DOHH2 (cell line): ENCODE results near the gene LTV1.

Experiments
- H3F3A ChIP-seq: fragments of 200-600 bp; sonication (generic), shearing (Covaris generic); 2 replicates; pipeline ENCODE4 v1.6.0; 2016; ENCODE audit warnings: antibody characterized with exemption, mild to moderate bottlenecking; ENCODE audit not compliant: control insufficient read depth, insufficient read depth
- H3K27ac ChIP-seq: fragments of 200-600 bp; sonication (generic); 2 replicates; pipeline ENCODE4 v1.5.1; 2014; ENCODE audit warnings: low read depth, mild to moderate bottlenecking, low read length, moderate library complexity
- H3K27me3 ChIP-seq: fragments of 200-600 bp; sonication (generic); 2 replicates; pipeline ENCODE4 v1.6.1; 2014; ENCODE audit warnings: mild to moderate bottlenecking, low read length, mixed read lengths; ENCODE audit not compliant: control insufficient read depth
- H3K36me3 ChIP-seq: fragments of 200-600 bp; sonication (generic); 2 replicates; pipeline ENCODE4 v1.6.1; 2014; ENCODE audit warnings: mild to moderate bottlenecking, low read length, moderate library complexity, mixed read lengths; ENCODE audit not compliant: control insufficient read depth
- H3K4me1 ChIP-seq: fragments of 200-600 bp; sonication (generic); 2 replicates; pipeline ENCODE4 v1.6.1; 2014; ENCODE audit warnings: mild to moderate bottlenecking, low read length, mixed read lengths; ENCODE audit not compliant: control insufficient read depth
- H3K4me2 ChIP-seq: fragments of 200-600 bp; sonication (generic); 2 replicates; pipeline ENCODE4 v1.6.0; 2014; ENCODE audit warnings: mild to moderate bottlenecking, low read length, moderate library complexity
- H3K4me3 ChIP-seq: fragments of 200-600 bp; sonication (generic); 2 replicates; pipeline ENCODE4 v1.5.1; 2014; ENCODE audit warnings: mild to moderate bottlenecking, low read length, mixed read lengths
- H3K79me2 ChIP-seq: fragments of 200-600 bp; sonication (generic); 2 replicates; pipeline ENCODE4 v1.6.1; 2014; ENCODE audit warnings: mild to moderate bottlenecking, low read length, mixed read lengths; ENCODE audit not compliant: control insufficient read depth
- H3K9me2 ChIP-seq: fragments of 200-600 bp; sonication (generic); replicated peaks from 2 replicates; pipeline ENCODE4 v1.6.1; 2014; ENCODE audit warnings: mild to moderate bottlenecking, low read length, mixed read lengths; ENCODE audit not compliant: control insufficient read depth
- H3K9me3 ChIP-seq: fragments of 200-600 bp; sonication (generic); 2 replicates; pipeline ENCODE4 v1.6.1; 2014; ENCODE audit warnings: antibody characterized with exemption, low read length, mixed read lengths; ENCODE audit not compliant: control insufficient read depth, insufficient read depth
- H4K20me1 ChIP-seq: fragments of 200-600 bp; sonication (generic); 2 replicates; pipeline ENCODE4 v1.6.0; 2014; ENCODE audit warnings: low read depth, mild to moderate bottlenecking, antibody characterized with exemption, low read length, moderate library complexity; ENCODE audit not compliant: control insufficient read depth, insufficient read depth
- EZH2phosphoT487 ChIP-seq: fragments of 200-600 bp; sonication (generic); IDR thresholded peaks from 2 replicates; pipeline ENCODE4 v1.6.1; 2017; ENCODE audit warnings: borderline replicate concordance, mild to moderate bottlenecking, antibody characterized with exemption, low read length, moderate library complexity, mixed read lengths
- TF ChIP-seq, protein P1 (sequence below): fragments of 200-600 bp; sonication (generic); IDR thresholded peaks from one replicate; pipeline ENCODE4 v1.5.1; 2014; ENCODE audit warnings: antibody characterized with exemption, mild to moderate bottlenecking, low read depth, low read length; ENCODE audit not compliant: poor library complexity, severe bottlenecking

Gene LTV1

DNA sequence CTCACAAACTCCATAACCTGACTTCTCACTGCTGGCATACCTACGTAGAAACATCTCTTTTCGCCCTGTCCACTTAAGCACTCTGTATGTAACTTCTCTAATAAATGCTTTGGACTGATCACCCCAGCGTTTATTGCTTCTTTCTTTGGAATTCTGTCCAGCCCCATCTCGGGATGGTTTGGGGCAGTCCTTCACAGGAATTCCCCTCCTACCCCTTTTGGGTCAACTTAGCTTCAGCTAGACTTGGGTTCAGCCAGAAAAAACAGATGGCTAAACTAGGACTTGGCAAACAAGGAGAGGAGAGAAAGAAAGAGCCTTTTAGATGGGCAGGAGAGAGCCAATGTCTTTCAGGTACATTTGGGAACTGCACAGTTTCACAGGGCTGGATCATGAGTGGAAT, 3.9 kb upstream of the LTV1 start:
- H3K79me2 ChIP-seq, result peaks cover 11% of the 10 kb centered on the region

DNA sequence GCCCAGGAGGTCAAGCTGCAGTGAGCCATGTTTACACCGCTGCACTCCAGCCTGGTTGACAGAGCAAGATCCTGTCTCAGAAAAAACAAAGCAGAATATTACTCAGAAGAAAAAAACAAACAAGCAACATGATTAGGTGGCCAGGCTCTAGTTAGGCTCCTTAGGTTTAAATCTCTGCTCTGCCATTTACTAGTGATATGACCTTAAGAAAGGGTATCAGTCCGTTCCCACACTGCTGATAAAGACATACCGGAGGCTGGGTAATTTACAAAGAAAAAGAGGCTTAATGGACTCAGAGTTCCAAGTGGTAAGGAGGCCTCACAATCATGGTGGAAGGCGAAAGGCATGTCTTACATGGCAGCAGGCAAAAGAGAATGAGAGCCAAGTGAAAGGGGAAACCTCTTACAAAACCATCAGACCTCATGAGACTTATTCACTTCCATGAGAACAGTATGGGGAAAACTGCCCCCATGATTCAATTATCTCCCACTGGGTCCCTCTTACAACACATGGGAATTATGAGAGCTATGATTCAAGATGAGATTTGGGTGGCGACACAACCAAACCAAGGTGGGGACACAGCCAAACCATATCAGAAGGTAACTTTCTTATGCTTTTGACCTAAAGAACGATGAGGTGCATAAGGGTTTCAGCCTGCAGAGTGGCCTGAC, 2.4 kb upstream of the LTV1 start:
- no peaks in the 10 kb centered on the region for H3F3A ChIP-seq
- H3K79me2 ChIP-seq, result peaks cover 26% of the 10 kb centered on the region
- H3K36me3 ChIP-seq, result peaks cover 24% of the 10 kb centered on the region
- no peaks in the 10 kb centered on the region for H3K9me3 ChIP-seq
- H3K9me2 ChIP-seq, result no peaks in the 10 kb centered on the region
- H3K4me3 ChIP-seq, result no peak overlapping the region
- peaks cover 14% of the 10 kb centered on the region for H3K4me1 ChIP-seq
- H3K4me2 ChIP-seq, result no peak overlapping the region
- no peak overlapping the region for H3K27ac ChIP-seq
- no peaks in the 10 kb centered on the region for H3K27me3 ChIP-seq
- TF ChIP-seq, protein P1, sequence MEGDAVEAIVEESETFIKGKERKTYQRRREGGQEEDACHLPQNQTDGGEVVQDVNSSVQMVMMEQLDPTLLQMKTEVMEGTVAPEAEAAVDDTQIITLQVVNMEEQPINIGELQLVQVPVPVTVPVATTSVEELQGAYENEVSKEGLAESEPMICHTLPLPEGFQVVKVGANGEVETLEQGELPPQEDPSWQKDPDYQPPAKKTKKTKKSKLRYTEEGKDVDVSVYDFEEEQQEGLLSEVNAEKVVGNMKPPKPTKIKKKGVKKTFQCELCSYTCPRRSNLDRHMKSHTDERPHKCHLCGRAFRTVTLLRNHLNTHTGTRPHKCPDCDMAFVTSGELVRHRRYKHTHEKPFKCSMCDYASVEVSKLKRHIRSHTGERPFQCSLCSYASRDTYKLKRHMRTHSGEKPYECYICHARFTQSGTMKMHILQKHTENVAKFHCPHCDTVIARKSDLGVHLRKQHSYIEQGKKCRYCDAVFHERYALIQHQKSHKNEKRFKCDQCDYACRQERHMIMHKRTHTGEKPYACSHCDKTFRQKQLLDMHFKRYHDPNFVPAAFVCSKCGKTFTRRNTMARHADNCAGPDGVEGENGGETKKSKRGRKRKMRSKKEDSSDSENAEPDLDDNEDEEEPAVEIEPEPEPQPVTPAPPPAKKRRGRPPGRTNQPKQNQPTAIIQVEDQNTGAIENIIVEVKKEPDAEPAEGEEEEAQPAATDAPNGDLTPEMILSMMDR, result no peak
- no peak for TF ChIP-seq EZH2phosphoT487
- H4K20me1 ChIP-seq, result no peaks in the 10 kb centered on the region

More for the DNA sequence above, 3.9 kb upstream of the LTV1 start:
- no peaks in the 10 kb centered on the region for H4K20me1 ChIP-seq
- no peak overlapping the region for H3K4me3 ChIP-seq
- H3F3A ChIP-seq, result no peaks in the 10 kb centered on the region
- peaks cover 10% of the 10 kb centered on the region for H3K36me3 ChIP-seq
- no peaks in the 10 kb centered on the region for H3K9me2 ChIP-seq
- no peak overlapping the region for H3K27ac ChIP-seq
- TF ChIP-seq EZH2phosphoT487, result no peak
- TF ChIP-seq, protein P1, result no peak
- peaks cover 6% of the 10 kb centered on the region for H3K4me1 ChIP-seq
- H3K4me2 ChIP-seq, result no peak overlapping the region
- no peaks in the 10 kb centered on the region for H3K27me3 ChIP-seq
- H3K9me3 ChIP-seq, result no peaks in the 10 kb centered on the region

DNA sequence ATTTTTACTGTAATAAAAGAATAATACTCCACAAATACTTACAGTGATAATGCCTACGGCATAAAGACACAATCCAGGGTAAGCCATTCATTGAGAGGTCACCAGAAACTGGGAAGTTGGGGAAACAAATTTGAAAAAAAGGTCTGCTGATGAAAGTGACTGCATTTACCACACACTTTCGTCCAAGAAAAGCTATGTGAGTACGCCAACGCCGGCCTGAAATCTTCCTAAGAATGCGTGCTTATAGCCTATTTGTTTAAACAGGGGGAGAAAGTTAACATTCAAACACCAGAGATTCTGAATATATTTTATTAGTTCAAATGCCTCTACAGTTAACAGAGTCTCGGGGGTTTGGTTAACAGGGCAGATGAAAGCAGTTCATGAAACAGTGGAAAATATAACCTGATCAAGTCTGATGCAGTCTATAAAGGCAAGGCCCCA, 657 bp upstream of the LTV1 start:
- peak overlapping the region; percentile 76 for H3K4me2 ChIP-seq
- peaks cover 44% of the 10 kb centered on the region for H3K79me2 ChIP-seq
- no peaks in the 10 kb centered on the region for H3K9me3 ChIP-seq
- H3K36me3 ChIP-seq, result peaks cover 41% of the 10 kb centered on the region
- no peaks in the 10 kb centered on the region for H3F3A ChIP-seq
- peak overlapping the region; percentile 58 for H3K27ac ChIP-seq
- H3K4me3 ChIP-seq, result peak overlapping the region; percentile 97
- H3K4me1 ChIP-seq, result peaks cover 14% of the 10 kb centered on the region
- no peaks in the 10 kb centered on the region for H3K9me2 ChIP-seq
- no peak for TF ChIP-seq EZH2phosphoT487
- no peaks in the 10 kb centered on the region for H3K27me3 ChIP-seq
- H4K20me1 ChIP-seq, result no peaks in the 10 kb centered on the region

DNA sequence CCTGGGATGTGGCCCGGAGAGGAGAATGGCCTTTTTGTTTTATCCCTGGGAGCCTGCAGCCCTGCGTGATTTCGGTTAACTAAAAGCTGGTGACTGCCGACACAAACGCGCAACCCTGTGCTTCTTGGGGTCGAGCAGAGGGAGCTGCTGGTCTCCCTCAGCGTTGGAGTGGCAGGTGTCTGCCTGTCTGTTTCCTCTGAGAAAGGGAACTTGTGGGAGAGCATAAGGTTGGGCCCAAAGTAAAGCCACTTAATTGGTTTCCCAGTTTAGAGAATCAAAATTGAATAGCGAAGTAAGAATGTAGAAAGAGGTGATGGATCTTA, 500 bp downstream of the LTV1 start:
- Histone ChIP-seq H3K27me3 (no peaks in the 10 kb centered on the region), H3K36me3 (peaks cover 53% of the 10 kb centered on the region), H4K20me1 (no peaks in the 10 kb centered on the region), H3K9me3 (no peaks in the 10 kb centered on the region), H3K4me3 (peak overlapping the region; percentile 97), H3F3A (no peaks in the 10 kb centered on the region), H3K4me1 (peaks cover 14% of the 10 kb centered on the region), H3K27ac (peak overlapping the region; percentile 58), H3K9me2 (no peaks in the 10 kb centered on the region), H3K79me2 (peaks cover 55% of the 10 kb centered on the region), H3K4me2 (peak overlapping the region; percentile 76)
- TF ChIP-seq, protein P1, result no peak
- TF ChIP-seq EZH2phosphoT487, result no peak
